Panc1 (cell line): Measurements from ENCODE around the gene SCUBE2.

Source experiments
- CTCF ChIP-seq: fragments of 450-650 bp; IDR thresholded peaks from 2 replicates; pipeline ENCODE4 v1.5.1; 2017; ENCODE audit warnings: mild to moderate bottlenecking
- POLR2AphosphoS5 ChIP-seq: IDR thresholded peaks from 2 replicates; pipeline ENCODE4 v1.6.1; 2012; ENCODE audit warnings: mild to moderate bottlenecking, low read depth, low read length, moderate library complexity
- REST ChIP-seq, 2 experiments: IDR thresholded peaks; 2 replicates each; pipeline ENCODE4 v1.6.1; 2011 to 2012; ENCODE audit warnings: low read depth in 2 of 2, control low read depth in 1 of 2, low read length in 1 of 2, mild to moderate bottlenecking in 1 of 2, moderate library complexity in 1 of 2; ENCODE audit not compliant: insufficient read depth in 1 of 2
- SIN3A ChIP-seq: IDR thresholded peaks from 2 replicates; pipeline ENCODE4 v1.6.1; 2012; ENCODE audit warnings: low read depth, mild to moderate bottlenecking, low read length, moderate library complexity, borderline replicate concordance; ENCODE audit not compliant: insufficient read depth
- TCF7L2 ChIP-seq: IDR thresholded peaks from 2 replicates; pipeline ENCODE4 v1.6.1; 2011; ENCODE audit warnings: mild to moderate bottlenecking, low read depth, low read length, inconsistent platforms

- TF ChIP-seq CTCF (no peak), SIN3A (no peak), POLR2AphosphoS5 (no peak), REST (IDR thresholded peaks at IDR 0.05; ENCODE audit: insufficient read depth in 1 of 2, low read depth in 2 of 2, low read length in 1 of 2) (no peak), TCF7L2 (no peak)
Observed at GRCh38 chr11:9069256-9069655, 22.1 kb downstream of the SCUBE2 start.
